CD4-positive, alpha-beta T cell treated with Interleukin-17A for 1 hour (primary cell): ENCODE data around the gene POLE4.

Source experiments
- DNase-seq: peaks from one replicate; pipeline ENCODE4 v3.0.0-alpha.2; 2020

The POLE4 gene

GRCh38 chr2:74941284-74941683, 17.2 kb upstream of the POLE4 start:
- no peak for DNase-seq

- no peak for DNase-seq
These were observed 16.2 kb upstream of the POLE4 start for GRCh38 chr2:74942263-74942662.

- DNase-seq: no peak
These were observed 13.3 kb upstream of the POLE4 start for GRCh38 chr2:74944987-74945787.

- DNase-seq: no peak
These were observed 12.6 kb upstream of the POLE4 start for GRCh38 chr2:74945788-74946331.

- no peak for DNase-seq
These were observed 10.7 kb upstream of the POLE4 start for GRCh38 chr2:74947703-74948102.

- no peak for DNase-seq
These were observed 9.7 kb upstream of the POLE4 start for GRCh38 chr2:74948779-74949178.

- DNase-seq: no peak
These were observed 7.2 kb upstream of the POLE4 start for GRCh38 chr2:74951211-74951754.

- DNase-seq: no peak
These were observed 5.9 kb upstream of the POLE4 start for GRCh38 chr2:74952575-74952974.

- no peak for DNase-seq
These were observed 4.5 kb upstream of the POLE4 start for GRCh38 chr2:74953796-74954499.

- no peak for DNase-seq
These were observed 4.0 kb upstream of the POLE4 start for GRCh38 chr2:74954500-74954874.

- DNase-seq: no peak
These were observed 563 bp upstream of the POLE4 start for GRCh38 chr2:74957886-74958273.

GRCh38 chr2:74959106-74959751, 786 bp downstream of the POLE4 start:
- DNase-seq: peak; percentile 34

GRCh38 chr2:74966887-74967286, 8.4 kb downstream of the POLE4 start:
- no peak for DNase-seq

GRCh38 chr2:74975016-74975415, 16.6 kb downstream of the POLE4 start:
- no peak for DNase-seq

- DNase-seq: no peak
These were observed 21.4 kb downstream of the POLE4 start for GRCh38 chr2:74979844-74980243.

- no peak for DNase-seq
These were observed 24.1 kb downstream of the POLE4 start for GRCh38 chr2:74982577-74982976.

- DNase-seq: no peak
These were observed 25.4 kb downstream of the POLE4 start for GRCh38 chr2:74983631-74984392.

- no peak for DNase-seq
These were observed 26.6 kb downstream of the POLE4 start for GRCh38 chr2:74984947-74985637.

- no peak for DNase-seq
These were observed 27.7 kb downstream of the POLE4 start for GRCh38 chr2:74985978-74986609.

- DNase-seq: no peak
These were observed 33.5 kb downstream of the POLE4 start for GRCh38 chr2:74991977-74992376.

GRCh38 chr2:74999468-74999867, 41.0 kb downstream of the POLE4 start:
- no peak for DNase-seq

- DNase-seq: no peak
These were observed 43.6 kb downstream of the POLE4 start for GRCh38 chr2:75002007-75002406.
